Mesenteric fat pad (tissue), 1 donor: Measurements from ENCODE around the gene ACP1. TPM values are rescaled to one million over a fixed set of nuclear protein-coding genes. Genes with fewer than 3 reads are reported as not detected.
A peak's percentile ranks its signal among the peaks of the same experiment; 100 is the strongest.

ENCODE experiments used
- DNase-seq: peaks from one replicate; pipeline ENCODE4 v3.0.0-alpha.2; 2020; ENCODE audit warnings: low spot score
- long read RNA-seq: library from polyadenylated mRNA; unstranded; transcript quantifications from one replicate; pipeline ENCODE4 v2.0.0, GENCODE V29; 2020
- total RNA-seq: library from RNA; stranded (reverse); fragmentation: NEBNext Ultra II Directional; extraction: Animal tissue kit (Norgen Biotek cat#: 25700); gene quantifications from one replicate; pipeline ENCODE4 v1.2.1, GENCODE V29; 2021
- donor health status: DM: yes; HTN: yes; CAD: no.

ACP1 gene
- 51.3 TPM for total RNA-seq
- long read RNA-seq, transcript ACP1-205 (3 exons, 703 nt): minor isoform, 5 of 267 reads
- long read RNA-seq, transcript ACP1-201 (6 exons, 1,549 nt): major isoform, 149 of 267 reads
- long read RNA-seq, transcript ACP1-202 (6 exons, 1,552 nt): minor isoform, 42 of 267 reads
- long read RNA-seq, transcript ACP1-209 (7 exons, 577 nt): minor isoform, 51 of 267 reads
- long read RNA-seq, partial matches to known transcripts: 7 of 267 reads
- long read RNA-seq, other reads (novel, unspliced or antisense): 7 of 267 reads

DNA sequence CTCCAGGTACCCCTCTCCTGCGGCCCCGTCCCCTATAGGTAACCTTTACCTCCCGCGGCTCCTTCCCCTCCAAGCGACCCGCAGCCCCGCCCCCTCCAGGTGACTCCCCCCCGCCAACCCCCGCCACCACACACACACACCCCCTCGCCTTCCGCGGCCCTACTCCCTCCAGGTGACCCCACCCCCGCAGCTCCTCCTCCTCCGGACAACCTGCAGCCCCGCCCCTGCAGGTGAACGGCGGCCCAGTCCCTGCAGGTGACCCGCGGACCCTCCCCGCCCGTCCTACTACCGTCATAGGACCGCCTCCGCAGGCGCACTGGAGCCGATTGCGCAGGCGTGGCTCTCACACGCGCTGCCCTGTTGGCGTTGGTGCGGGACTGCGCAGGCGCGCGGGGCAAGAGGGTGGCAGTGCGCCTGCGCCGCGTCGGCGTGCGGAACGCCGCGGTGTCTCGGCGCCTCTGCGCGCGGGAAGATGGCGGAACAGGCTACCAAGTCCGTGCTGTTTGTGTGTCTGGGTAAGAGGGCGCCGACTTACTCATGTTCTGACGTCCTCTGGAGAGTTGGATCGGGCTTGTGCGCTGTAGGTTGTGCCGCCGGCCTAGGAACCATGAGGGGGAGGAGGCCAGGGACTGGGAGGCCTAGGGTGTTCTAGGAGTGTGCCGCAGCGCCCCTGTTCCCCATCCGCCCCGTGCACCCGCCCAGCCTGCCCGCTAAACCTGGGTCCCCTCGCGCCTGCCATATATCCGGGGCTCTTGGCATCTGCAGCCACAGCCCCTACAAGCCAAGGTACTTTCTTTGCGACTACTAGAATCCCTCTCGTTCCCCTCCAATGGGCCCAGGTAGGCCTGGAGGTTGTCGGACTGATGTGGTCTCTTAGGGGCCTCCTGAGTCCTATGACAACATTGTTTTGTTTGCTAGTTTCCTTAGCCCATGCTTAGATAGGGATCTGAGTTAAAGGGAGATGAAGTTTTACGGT, at the start of gene ACP1:
ACP1 (plus strand) TSS at position 455 of the 976 bp plus-strand sequence; CDS start at position 473, 18 bp downstream.
- peak; percentile 98 for DNase-seq

DNA sequence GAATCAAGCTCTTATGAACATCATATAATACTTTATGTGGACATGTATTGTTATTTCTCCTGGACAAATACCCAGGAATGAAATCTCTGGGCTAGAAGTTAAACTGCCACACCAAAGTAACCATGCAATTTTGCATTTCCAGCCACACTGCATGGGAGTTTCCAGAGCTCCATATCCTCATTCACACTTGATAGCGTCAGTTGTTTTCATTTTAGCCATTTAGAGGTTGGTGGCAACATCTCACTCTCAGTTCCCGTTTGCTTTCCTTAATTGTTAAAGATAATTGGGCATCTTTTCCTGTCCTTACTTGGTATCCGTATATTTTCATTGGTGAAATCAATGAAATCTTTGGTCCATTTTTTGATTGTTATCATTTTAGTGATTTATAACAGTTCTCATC, 48.7 kb upstream of the ACP1 start:
- no peak for DNase-seq

DNA sequence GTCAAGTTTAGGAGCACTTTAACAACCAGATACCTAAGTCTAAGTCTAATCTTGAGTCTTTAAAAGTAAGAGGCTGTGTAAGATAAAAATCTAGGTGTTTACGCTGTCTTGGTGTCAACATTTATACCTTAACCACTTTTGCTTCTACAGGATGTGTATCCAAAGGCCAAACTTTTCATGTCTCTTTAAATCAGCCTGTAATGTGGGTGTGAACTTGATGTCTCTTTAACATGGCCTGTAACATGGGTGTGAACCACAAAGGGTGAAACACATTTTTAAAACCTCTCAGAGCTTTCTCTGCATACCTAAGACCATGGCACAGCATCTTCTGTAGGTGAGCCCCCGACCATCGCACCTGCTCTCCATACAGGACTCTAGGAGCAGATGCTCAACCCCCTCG, 41.3 kb upstream of the ACP1 start:
- DNase-seq: no peak

DNA sequence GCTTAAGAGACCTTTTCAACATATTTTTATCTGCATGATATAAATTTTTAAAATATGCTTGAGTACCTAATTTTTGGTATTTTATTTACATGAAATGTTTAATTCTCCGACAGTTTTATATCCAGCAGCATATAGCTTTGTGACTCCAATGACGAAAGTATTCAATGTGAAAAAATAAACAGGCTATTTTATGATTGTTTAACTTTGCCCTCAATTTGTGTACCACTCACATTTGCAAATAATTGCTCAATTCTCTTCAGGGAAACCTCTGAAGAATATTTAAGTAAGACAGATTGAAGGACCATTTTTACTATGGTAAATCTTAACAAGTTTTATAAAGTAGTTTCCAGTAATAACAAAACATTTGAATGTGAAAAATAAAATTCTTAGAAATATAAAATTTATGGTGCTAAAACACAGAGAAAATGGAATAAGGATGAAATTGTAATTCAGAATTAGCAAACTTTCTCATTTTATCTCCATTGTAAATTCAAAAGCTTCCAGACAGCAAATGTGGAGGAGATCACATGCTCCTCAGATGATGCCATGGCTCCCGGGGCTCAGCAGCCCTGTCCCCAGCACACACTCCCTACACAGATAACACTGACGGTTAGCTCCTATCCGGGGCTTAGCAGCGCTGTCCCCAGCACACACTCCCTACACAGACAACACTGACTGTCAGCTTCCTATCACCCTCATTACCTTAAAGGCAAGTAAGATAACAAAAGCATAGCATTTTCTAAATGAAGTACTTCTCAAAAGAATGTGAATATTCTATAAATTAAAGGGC, 40.6 kb upstream of the ACP1 start:
- no peak for DNase-seq

DNA sequence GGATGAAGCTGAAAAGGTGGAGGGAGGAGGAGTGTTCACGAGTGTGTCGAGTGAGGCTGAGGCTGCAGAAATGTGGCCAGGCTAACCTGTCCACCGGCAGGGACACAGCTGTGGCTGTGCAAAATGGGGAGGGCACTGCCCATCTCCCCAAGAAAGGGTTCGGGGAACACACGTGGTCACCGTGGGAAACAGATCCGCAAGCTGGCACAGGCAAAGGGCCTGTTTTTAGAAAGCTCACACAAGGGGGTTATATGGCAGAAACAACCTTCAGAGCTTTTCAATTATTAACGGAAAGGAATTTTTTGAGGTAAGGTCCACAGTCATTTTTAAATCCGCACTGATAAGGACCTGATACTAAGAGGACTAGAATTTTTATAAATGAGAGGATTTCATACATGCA, 36.6 kb upstream of the ACP1 start:
- DNase-seq: no peak

DNA sequence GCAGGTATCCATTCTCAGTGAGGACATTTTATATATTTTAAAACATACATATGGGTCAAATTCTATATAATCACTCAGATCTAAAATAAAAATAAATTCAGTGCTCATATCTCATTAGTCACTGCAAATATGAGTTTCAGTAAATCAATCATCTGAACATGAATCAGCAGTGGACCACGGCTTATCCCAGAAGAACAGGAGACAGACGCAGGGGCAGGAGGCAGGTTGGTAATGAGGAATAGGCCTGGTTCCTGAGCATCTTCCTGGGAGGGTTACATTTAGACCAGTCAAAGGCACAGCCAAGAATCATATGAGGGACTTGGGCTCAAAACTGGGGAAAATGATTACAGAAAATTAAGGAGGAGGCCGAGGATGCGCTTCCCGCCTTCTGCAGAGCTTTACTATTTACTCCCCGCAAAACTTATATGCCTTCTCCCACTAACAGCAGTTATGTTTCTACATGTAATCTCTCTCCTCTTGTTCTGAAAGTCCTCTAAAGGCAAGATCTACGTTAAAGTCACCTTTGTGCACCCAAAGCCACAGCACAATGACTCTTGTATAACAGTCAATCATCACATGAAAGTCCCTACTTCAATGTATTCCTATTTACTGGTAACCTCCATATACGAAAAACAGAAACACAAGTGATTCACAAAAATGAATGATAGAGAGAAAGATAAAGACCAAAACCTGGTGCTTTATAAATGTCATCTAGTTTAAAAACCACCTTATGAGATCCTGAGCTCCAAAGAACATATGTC, 36.0 kb upstream of the ACP1 start:
- no peak for DNase-seq

DNA sequence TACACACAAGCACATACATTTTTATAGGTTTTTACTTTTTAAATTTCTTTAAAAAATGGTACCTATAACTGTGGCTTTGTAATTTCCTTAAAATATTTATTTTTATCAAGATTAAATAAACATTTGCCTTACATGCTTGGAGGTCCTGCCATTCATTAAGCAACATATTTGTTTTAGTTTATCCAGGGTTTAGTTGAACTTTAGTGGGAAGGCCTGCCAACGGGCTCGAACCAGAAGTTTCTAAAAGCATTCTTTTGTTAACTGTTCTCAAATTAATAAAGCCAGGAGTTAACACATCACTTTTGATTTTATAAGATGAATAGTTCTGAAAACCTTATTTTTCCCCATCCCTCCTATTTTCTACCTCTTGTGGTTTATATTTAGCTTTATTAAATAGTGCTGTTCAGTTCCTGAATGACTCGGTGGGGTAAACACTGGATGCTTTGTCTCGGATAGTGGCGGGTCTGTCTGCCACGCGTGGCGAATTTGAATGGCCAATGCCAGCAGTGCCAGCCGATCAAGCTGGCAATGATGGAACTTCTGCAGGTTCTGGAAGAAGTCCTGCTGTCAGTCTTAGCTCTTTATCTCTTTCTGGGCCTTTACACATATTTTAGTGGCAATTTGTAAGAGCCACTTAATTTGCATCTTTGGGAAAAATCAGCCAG, 33.1 kb upstream of the ACP1 start:
- DNase-seq: no peak

DNA sequence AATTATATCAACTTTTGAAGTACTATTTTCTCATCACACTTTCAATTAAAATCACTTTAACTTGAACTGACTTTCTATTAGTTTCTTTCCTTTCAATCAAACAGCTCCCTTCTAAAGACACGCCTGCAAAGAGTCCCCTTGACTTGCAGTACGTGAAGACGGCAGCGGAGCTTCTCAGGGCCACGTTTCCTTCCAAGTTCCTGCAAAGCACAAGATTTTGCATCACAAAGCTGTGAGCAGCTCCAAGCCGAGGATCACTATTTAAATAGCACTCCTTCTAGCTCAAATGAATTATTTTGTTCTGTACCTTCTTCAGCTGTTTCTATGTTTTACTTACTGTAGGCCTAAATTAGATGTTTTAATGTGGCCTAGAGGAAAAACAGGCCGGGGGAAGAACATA, 31.7 kb upstream of the ACP1 start:
- DNase-seq: no peak

DNA sequence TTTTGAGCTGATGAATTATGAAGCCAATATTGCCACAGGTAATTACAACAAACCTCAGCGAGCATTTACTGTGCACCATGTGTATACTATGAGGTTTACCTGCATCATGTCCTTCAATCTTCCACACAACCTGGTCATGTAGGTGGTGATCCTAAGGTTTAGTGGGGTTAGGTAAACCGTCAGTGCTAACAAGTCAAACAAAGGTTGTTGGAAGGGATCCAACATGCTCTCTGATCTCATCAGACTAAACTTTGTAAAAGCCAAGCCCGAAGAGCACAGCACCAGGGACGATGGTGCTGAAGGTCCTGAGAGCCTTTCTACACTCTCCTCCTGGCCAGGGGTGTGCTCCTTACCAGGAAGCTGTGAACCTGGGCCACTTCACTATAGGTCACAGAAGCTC, 30.3 kb upstream of the ACP1 start:
- DNase-seq: no peak

DNA sequence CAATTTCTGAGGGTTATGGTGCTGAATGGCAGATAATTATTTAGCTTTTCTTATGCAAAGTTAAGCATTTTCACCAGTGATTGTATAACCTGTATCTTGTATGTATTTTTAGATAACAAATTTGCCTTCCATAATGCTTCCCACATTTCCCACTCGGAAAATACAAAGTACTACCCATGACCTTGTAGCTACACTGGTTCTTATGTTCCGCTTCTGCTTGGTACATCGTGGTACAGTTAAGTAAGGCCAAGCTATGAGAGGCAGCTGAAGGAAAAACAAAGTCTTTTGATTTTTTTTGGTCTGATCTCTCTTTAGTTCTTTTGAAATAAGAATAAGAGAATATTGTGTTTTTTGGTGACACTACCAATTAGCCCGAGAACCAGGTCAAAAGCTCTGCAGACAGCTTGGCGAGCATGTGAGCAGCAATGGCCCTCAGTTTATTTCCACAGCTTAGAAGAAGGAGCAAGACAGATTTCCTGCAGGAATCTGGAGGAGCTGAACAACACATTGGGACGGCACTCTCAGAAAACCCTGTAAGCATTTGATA, 27.7 kb upstream of the ACP1 start:
- DNase-seq: no peak

DNA sequence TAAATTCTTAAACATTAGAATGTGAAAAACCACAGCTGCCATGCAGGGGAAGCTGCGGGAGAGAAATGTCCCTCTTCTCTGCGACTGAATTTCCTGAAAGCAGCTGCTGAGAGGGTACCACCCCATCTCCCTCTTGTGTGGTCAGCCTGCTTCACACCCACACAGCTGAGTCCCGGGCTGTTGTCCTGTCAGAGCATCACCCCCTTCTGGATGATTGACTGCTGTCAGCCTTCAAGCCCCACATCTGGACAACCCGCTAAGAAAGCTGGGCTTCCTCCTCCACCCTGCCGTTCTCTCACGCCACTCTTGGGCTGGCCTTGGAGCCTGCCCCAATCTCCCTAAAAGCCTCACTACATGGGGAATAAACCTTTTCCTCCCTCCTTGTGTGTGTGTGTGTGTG, 26.9 kb upstream of the ACP1 start:
- DNase-seq: no peak

DNA sequence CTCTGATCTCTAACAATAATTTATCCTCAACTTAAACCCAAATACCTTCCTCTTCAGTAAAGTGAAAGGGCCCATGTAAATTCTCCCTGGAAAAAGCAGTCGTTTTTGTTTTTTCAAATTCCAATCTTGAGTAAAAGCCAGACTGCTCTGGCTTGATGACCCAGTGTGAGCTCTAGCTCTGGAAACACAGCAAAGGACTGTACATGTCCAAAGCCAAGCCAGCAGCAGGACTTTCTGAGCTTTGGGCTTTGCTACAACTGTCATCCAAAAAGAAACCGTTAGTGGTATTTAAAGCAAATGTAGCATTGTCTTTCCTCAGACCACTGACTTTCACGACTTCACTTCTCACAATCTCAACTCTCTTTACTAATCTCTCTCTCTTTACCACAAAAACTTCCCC, 26.3 kb upstream of the ACP1 start:
- DNase-seq: no peak

DNA sequence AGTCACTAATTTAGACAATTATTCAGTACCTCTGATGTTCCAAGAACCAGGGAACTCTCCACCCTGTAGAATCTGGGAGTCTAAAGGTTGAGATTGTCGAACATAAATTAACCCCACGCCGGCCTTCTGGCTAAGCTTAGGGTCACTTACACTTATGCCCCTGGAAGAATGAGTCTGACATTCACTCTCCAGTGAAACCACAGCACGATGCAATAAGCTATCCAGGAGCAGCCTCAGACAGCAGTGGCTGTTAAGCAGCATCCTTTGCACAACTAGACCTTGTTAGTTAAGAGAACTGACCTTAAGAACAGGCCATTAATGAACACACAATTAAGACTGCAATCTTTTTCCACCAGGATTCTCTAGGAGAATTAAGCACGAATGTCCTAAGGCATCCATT, 25.9 kb upstream of the ACP1 start:
- DNase-seq: no peak

DNA sequence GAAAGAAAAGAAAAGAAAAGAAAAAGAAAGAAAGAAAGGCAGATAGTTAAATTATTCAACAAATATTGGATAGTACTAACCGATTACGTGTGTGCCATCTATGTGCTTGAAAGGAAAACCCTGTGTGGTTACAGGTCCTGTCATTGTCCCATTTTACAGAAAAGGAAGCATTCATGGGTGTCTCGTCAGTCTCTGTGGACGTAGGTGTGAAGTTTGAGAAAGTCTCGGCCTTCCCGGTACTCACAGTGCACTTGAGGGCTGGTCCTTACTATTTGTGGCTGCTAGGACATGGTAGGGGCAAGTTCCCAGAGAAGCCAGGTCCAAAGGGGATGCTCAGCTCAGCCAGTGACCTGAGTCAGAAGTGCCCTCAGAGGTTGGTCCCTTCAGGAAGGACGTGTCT, 20.2 kb upstream of the ACP1 start:
- DNase-seq: no peak

DNA sequence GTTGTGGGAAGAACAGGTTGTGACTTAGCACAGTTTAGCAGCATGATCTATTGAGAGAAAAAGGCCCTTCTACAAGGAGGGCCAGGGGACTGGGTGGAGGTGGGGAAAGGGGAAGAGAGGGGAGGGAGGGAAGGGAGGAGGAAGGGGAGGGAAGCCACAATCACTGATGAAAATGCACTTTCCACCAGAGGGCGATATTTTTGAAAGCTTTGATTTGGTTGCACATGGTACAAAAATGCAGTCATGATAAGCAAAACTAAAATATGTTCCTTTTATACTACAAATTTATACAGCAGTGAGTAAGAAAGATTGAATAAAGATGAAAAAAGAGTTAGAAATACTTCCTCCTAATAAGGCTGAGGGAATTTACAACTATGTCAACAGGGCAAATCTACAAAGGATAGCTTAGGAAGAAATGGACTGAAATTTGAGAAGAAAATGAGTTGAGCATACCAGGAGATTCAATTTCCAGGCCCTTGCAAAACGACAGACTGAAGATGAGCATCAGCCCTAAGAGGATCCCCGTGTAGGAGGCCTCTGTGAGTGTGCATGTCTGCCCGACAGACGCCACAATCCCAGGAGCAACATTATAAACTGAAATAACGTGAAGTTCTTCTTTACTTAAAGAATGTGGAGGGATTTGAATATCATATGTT, 18.1 kb upstream of the ACP1 start:
- no peak for DNase-seq

DNA sequence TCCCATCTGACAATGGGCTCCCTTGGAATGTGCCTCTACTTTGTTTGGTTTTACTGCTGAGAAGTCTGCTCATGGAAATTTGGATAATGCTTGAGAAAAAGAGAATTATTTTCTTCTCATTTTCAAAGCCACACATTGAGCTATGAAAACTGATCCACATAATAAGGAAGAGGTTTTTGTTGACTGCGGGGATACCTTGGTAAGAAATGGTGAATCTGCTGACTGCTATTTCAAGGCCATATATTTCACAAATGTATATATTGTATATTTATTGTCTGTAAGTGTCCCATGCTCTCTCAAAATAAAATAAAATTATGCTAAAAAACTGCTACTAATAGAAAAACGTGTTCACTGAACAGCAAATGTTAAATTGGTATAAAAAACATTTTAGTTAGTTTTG, 16.0 kb upstream of the ACP1 start:
- no peak for DNase-seq

DNA sequence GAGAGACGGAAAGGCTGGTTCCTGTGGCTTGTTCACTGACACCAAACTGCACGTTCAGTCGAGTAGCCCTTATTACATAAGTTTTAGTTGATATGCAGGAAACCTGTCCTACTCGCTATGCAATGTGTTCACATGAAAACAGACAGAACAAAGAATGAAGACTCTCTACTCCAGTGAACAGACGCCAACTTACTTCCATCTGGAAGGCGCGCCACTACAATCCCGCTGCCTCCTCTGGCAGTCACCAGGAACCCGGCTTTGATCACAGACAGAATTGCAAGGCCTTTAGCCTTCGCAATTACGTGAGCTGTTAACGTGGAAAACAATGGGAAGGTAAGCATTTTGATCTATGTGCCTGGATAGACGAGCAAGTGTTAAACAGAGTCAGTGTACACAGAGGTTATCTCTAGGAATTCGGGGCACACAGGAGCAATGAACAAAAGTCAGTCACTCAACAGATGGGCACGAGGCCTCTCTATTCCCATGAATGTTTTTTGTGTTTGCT, 15.2 kb upstream of the ACP1 start:
- no peak for DNase-seq

DNA sequence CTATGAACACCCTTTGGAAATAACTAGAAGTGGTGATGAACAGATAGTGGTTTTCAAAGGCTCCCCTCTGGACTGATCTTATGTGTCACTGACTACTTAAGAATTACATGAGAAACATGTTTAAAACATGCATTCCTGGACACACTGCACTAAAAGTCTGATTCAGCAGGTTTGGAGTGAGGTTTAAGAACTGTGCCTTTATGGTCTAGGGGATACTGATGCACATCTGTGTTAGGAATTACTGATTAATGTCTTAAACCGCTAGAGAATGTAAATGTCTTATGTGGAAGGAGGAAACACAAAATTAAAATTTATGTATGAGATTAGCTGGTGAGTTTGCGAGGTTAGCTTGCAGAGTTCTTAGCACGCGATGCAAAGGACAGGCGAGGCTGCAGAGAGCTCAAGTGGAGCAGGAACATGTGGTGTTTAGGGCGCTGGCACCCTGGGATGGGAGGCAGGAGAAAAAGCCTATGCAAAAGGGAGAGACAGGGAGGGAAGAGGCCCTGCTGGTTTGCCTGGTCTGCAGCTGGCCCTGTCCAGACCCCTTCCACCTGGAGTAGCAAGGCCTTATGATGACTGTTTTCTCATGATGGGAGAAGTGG, 12.6 kb upstream of the ACP1 start:
- no peak for DNase-seq

DNA sequence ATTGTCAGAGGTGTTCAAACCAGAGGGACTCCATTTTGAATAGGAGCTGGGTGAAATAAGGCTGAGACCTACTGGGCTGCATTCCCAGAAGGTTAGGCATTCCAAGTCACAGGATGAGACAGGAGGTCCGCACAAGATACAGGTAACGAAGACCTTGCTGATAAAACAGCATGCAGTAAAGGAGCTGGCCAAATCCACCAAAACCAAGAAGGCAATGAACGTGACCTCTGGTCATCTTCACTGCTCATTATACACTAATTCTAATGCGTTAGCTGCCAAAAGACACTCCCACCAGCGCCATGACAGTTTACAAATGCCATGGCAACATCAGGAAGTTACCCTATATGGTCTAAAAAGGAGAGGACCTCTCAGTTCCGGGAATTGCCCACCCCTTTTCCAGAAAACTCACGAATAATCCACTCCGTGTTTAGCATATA, 11.5 kb upstream of the ACP1 start:
- DNase-seq: no peak
